ENCODE results near the gene MLLT6.

MLLT6 gene

DNA sequence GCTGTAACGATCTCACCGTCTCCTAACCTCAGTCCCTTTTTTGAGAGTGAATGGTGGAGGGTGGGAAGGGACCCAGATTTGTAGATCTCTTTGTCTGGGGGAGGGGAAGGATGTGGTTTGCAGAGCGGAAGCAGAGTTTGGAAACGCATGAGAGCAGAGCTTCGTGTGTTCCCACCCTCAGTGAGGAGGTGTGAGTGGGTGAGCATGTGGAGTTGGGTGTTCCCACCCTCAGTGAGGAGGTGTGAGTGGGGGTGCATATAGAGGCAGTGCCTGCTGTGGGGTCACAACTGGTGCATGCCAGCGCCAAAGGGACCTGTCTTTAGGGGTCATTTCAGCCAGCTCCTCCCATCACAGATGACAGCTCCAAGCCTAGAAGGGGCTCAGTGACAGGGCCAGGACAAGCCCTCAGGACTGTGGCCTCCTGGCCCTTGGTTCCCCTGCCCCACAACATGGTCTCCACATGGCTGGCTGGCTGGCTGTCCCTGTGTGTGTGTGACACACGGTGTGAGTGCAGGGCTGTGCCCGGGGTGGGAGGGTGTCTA is 23.3 kb downstream of the MLLT6 start:
- no peak for DNase-seq (ENCODE audit: low read depth)

DNA sequence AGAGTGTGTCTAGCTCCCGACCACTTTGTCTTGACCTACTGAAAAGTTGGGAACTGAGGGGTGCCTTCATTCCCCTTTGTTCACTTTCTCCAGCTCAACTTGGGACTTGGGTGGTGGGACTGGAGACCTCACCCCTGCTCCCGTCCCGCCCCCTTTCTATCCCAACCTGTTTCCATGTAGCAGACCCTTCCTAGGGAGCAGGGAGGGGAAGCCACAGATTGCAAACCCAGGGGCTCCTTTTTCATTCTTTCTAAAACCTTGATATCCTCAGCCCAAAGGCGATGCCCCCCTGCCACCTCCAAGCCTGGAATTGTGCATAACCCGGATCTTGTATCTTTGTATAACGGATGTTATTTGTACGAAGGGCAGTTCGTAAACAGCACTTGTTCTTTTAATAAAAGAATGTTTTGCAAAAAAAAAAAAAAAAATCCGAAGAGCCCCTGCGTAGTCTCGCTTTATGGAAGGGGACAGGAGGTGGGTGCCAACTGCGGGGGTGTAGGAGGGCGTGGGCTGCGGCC is 24.4 kb downstream of the MLLT6 start:
- no peak for DNase-seq (ENCODE audit: low read depth)

DNA sequence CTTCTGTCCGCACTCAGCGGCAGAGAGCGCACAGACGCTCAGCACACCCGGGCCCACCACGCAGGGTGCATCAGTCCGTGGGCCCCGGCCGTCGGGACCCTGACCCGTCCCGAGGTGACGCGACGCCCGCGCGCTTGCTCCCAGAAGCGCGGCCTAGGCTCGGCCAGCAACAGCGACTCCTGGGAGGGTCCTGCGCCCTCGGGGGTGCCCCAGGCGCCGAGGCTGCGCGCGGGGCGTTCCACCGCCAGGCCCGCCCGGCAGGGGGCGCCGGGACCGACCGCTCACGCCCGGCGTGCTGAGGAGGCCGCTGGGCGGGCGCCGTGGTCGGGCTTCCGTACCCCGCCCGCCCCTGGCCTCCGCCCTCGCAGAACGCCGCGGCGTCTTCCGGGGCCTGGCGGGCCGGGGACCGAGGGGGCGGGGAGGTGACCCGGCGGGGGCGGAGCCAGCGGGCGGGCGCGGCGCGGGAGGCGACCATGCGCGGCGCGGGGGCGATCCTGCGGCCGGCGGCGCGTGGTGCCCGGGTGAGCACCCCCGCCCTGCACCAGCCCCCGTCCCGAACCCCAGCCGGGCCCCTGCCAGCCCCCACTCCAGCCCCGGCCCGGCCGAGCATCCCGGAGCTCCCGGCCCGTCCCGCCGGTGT is 24.9 kb downstream of the MLLT6 start, which contains the start of gene CISD3:
Gene CISD3, plus strand, starts transcription at position 456 of the 640 bp plus-strand sequence. Its CDS starts 18 bp downstream, at position 474.
- DNase-seq (ENCODE audit: low read depth): no peak

DNA sequence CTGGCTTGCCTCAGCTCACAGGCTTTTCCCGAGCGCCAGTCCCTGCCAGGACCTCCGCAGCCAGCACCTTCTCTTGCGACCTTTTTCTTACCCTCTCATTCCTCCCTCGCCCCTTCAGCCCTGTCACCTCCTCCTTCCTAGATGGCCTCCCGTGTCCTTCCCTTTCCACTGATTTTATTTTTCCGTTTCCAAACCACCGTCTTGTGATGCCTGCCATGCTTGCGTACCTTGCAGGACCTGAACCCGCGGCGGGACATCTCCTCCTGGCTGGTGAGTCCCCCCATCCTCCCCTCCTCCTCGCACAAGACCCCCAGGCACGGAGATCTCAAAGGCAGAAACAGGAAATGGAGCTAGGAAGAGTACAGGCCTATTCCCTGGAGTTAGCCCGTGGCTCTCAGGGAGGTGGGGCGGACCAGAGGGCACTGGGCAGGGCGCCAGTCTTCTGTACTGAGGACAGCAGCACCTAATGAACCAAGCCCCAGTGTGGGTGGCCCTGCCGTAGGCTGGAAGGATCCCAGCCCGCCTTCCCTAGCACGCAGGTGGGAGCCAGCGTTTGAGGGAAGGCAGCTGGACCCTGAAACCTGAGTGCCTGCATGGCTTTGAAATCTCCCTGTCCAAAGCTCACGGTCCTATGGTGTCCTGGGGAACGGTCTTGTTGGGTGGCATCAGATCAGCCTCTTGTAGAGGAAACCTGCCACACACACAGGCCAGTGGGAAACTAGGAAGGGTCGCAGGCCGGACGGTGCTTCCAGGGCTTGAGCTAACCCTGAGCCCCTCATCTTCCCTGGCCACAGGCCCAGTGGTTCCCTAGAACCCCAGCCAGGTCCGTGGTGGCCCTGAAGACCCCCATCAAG is 25.7 kb downstream of the MLLT6 start:
- DNase-seq (ENCODE audit: low read depth): no peak

- no peak for DNase-seq (ENCODE audit: low read depth)
These were observed 26.6 kb downstream of the MLLT6 start for GRCh38 chr17:38731526-38732294.

DNA sequence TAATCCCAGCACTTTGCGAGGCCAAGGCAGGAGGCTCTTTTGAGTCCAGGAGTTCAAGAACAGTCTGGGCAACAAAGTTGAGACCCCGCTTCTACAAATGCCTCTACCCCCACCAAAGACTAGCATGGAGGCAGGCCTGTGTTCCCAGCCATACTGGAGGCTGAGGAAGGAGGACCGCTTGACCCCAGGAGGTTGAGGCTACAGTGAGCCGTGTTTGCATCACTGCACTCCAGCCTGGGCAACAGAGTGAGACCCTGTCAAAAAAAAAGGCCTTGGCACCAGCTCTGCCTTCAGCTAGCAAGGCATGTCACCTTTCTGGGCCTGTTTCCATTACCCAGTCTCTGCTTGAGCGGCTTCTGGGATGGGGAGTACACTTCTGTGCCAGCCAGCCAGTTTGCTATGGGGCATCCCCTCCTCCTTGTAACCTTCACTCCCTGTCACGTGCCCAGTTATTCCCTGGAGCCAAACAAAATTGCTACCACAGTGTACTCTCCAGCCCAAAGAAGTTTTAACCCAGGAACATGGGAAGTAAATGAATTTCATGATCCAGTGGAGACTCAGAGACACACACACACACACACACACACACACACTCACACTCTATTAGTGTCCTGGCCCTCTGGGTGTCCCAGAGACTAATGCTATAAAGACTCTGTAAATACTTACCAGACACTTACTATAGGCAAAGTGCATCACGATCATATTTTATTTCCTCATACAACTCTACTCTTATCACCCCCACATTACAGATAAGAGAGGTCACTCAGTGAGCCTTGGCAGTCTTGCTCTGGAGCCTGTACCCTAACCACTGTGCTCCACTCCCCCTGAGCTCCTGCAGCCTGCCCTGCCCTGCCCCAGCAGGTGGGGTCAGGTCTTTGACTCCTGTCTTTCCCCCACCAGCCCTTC is 27.6 kb downstream of the MLLT6 start:
- no peak for DNase-seq (ENCODE audit: low read depth)

GRCh38 chr17:38733282-38733981 is 28.4 kb downstream of the MLLT6 start:
- DNase-seq (ENCODE audit: low read depth): no peak

- DNase-seq (ENCODE audit: low read depth): no peak
These were observed 29.2 kb downstream of the MLLT6 start for GRCh38 chr17:38733982-38734973.

GRCh38 chr17:38735161-38735997 is 30.3 kb downstream of the MLLT6 start:
- no peak for DNase-seq (ENCODE audit: low read depth)

- no peak for DNase-seq (ENCODE audit: low read depth)
These were observed 33.1 kb downstream of the MLLT6 start for GRCh38 chr17:38738007-38738662.

DNA sequence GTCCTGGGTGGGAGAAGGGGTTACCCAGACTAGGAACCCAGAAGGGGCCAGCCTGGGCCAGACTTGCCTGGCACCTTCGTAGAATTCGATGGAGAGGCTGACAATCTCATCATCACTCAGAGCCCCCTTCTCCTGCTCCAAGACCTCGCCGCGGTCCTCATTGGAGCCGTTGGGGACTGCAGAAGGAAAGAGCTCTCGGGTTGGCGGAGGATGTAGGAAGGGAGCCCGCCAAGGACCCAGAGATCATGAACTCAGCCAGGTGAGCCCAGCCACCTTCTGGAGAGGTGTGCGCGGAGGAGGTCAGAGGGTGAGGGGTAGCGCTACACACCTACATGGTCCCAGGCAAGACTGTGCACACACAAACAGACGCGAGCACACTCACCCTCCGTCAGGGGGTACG is 33.6 kb downstream of the MLLT6 start:
- DNase-seq (ENCODE audit: low read depth): no peak

GRCh38 chr17:38739305-38739704 is 34.2 kb downstream of the MLLT6 start:
- DNase-seq (ENCODE audit: low read depth): no peak

GRCh38 chr17:38740044-38740443 is 35.0 kb downstream of the MLLT6 start:
- no peak for DNase-seq (ENCODE audit: low read depth)

GRCh38 chr17:38740806-38741205 is 35.7 kb downstream of the MLLT6 start:
- no peak for DNase-seq (ENCODE audit: low read depth)

GRCh38 chr17:38741461-38741860 is 36.4 kb downstream of the MLLT6 start:
- no peak for DNase-seq (ENCODE audit: low read depth)

DNA sequence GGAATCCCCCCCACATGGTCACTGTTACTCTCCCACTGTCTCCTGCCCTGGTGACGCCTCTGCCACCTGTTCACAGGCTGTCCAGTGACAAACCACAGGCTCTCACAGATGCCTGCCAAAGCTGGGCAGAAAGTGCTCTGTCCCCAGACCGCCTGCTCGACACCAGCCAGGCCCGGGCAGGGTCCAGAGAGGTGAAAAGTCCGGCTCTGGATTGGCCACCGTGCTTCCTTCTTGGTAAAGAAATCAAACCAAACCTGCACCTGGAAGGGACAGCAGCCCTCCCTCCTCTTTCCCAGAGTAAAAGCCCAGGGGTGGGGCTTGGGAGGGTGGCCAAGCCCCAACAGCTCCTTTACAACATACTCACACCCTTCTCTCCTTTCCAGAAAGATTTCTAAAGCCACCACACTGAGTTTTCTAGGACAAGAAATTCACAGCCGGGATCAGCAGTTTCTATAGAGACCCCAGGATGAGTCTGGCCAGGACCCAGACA is 36.9 kb downstream of the MLLT6 start:
- DNase-seq (ENCODE audit: low read depth): no peak
